Endothelial cell of umbilical vein (primary cell): ENCODE data around the gene RHEBL1. TPM values are rescaled to one million over a fixed set of nuclear protein-coding genes. Genes with fewer than 3 reads are reported as not detected.

Experiments used
- BruUV-seq: library from RNA; stranded (reverse); fragments of 400-500 nt; replicated peaks from 2 replicates; lab custom pipeline; 2021; lab: Mats Ljungman, UMichigan
- CTCF ChIA-PET: fragments of 300-600, 350-600 bp; sonication (Branson Sonifier 250); formaldehyde crosslinking; loops from one replicate; lab custom pipeline; 2021; ENCODE audit warnings: antibody characterized with exemption, inconsistent platforms; lab: Charles Lee
- POLR2A ChIA-PET: fragments of 300-600, 350-600 bp; sonication (Branson Sonifier 250); formaldehyde crosslinking; loops from one replicate; lab custom pipeline; 2021; ENCODE audit warnings: antibody characterized with exemption, inconsistent platforms; lab: Charles Lee
- DNase-seq: peaks from one replicate; pipeline ENCODE4 v3.0.0-alpha.2; 2011; ENCODE audit warnings: low read depth, low spot score
- FAIRE-seq: peaks from 2 replicates; lab custom pipeline; 2011; peaks lifted over from hg19 to GRCh38; lab: Jason Lieb, UNC
- H2AFZ ChIP-seq: 2 replicates; pipeline ENCODE4 v1.6.0; 2012; ENCODE audit warnings: low read depth, low read length, control low read depth, inconsistent platforms
- H3K27ac ChIP-seq: 2 replicates; pipeline ENCODE4 v1.5.1; 2011; ENCODE audit warnings: low read depth, mild to moderate bottlenecking, control low read depth, low read length, moderate library complexity; ENCODE audit not compliant: insufficient read depth
- H3K27me3 ChIP-seq, 2 experiments: 2 replicates each; pipeline versions ENCODE4 v1.6.0 to v1.6.1; 2011; ENCODE audit warnings: low read length in 2 of 2, mixed read lengths in 1 of 2; ENCODE audit not compliant: control insufficient read depth in 2 of 2, insufficient read depth in 2 of 2
- H3K36me3 ChIP-seq, 2 experiments: 2 replicates in 1 of 2; 3 replicates in 1 of 2; pipeline ENCODE4 v1.5.1; 2011; ENCODE audit warnings: low read length in 2 of 2, mild to moderate bottlenecking in 1 of 2, moderate library complexity in 1 of 2; ENCODE audit not compliant: control insufficient read depth in 2 of 2, insufficient read depth in 2 of 2; ENCODE audit errors: extremely low read depth in 1 of 2
- H3K4me1 ChIP-seq: 3 replicates; pipeline ENCODE4 v1.5.1; 2011; ENCODE audit warnings: mild to moderate bottlenecking, low read length; ENCODE audit not compliant: control insufficient read depth, insufficient read depth; ENCODE audit errors: extremely low read depth
- H3K4me2 ChIP-seq: 2 replicates; pipeline ENCODE4 v1.6.1; 2011; ENCODE audit warnings: low read length, control low read depth, mixed read lengths; ENCODE audit not compliant: insufficient read depth
- H3K4me3 ChIP-seq, 3 experiments: fragments of 200-600 bp in 1 of 3; sonication (generic), shearing (Covaris generic) in 1 of 3; replicated peaks in 1 of 3; 2 replicates each; pipeline ENCODE4 v1.5.1; 2011 to 2016; ENCODE audit warnings: control low read depth in 3 of 3, low read length in 3 of 3, mild to moderate bottlenecking in 2 of 3, inconsistent platforms in 1 of 3, low read depth in 1 of 3, moderate library complexity in 1 of 3; ENCODE audit not compliant: insufficient read depth in 1 of 3
- H3K79me2 ChIP-seq: 2 replicates; pipeline ENCODE4 v1.6.0; 2012; ENCODE audit warnings: low read length, inconsistent platforms; ENCODE audit not compliant: control insufficient read depth, insufficient read depth
- H3K9ac ChIP-seq: replicated peaks from 2 replicates; pipeline ENCODE3; 2011; ENCODE audit warnings: low read length, control low read depth; ENCODE audit not compliant: insufficient read depth; ENCODE audit errors: extremely low read depth
- H3K9me1 ChIP-seq: replicated peaks from 3 replicates; pipeline ENCODE4 v1.6.0; 2011; ENCODE audit warnings: mild to moderate bottlenecking, low read length; ENCODE audit not compliant: control insufficient read depth, insufficient read depth; ENCODE audit errors: extremely low read depth
- H3K9me3 ChIP-seq: replicated peaks from 2 replicates; pipeline ENCODE4 v1.5.1; 2012; ENCODE audit warnings: low read length, inconsistent platforms; ENCODE audit not compliant: control insufficient read depth, insufficient read depth
- H4K20me1 ChIP-seq: replicated peaks from 2 replicates; pipeline ENCODE3; 2011; ENCODE audit warnings: mild to moderate bottlenecking, low read length; ENCODE audit not compliant: control insufficient read depth, insufficient read depth; ENCODE audit errors: extremely low read depth
- CTCF ChIP-seq, 2 donors: IDR thresholded peaks; 1 replicate in 1 of 2; 2 replicates in 1 of 2; pipeline ENCODE4 v1.5.1; 2011; ENCODE audit warnings: low read length in 2 of 2, mild to moderate bottlenecking in 2 of 2, moderate library complexity in 2 of 2, control low read depth in 1 of 2, inconsistent platforms in 1 of 2, low read depth in 1 of 2; ENCODE audit not compliant: insufficient read depth in 1 of 2; ENCODE audit errors: extremely low read depth in 1 of 2
- EZH2 ChIP-seq: IDR thresholded peaks from 2 replicates; pipeline ENCODE4 v1.6.1; 2012; ENCODE audit warnings: borderline replicate concordance, low read depth, mild to moderate bottlenecking, moderate library complexity, low read length, inconsistent platforms; ENCODE audit not compliant: severe bottlenecking
- FOS ChIP-seq: IDR thresholded peaks from 2 replicates; pipeline ENCODE4 v1.6.1; 2011; ENCODE audit warnings: mild to moderate bottlenecking, low read length, moderate library complexity, borderline replicate concordance; ENCODE audit not compliant: insufficient read depth
- GATA2 ChIP-seq: IDR thresholded peaks from 2 replicates; pipeline ENCODE4 v1.7.0; 2011; ENCODE audit warnings: low read depth, mild to moderate bottlenecking, moderate library complexity, mixed read lengths, low read length; ENCODE audit not compliant: insufficient read length, insufficient read depth
- JUN ChIP-seq: IDR thresholded peaks from 2 replicates; pipeline ENCODE4 v1.6.1; 2011; ENCODE audit warnings: borderline replicate concordance, low read depth; ENCODE audit not compliant: insufficient read length, insufficient read depth
- MAX ChIP-seq: IDR thresholded peaks from 2 replicates; pipeline ENCODE4 v1.6.1; 2011; ENCODE audit not compliant: insufficient read depth, insufficient read length
- MYC ChIP-seq: IDR thresholded peaks from one replicate; pipeline ENCODE4 v1.6.1; 2011; ENCODE audit warnings: mild to moderate bottlenecking, low read depth, low read length
- POLR2A ChIP-seq: IDR thresholded peaks from 2 replicates; pipeline ENCODE4 v1.6.1; 2012; ENCODE audit warnings: low read depth, mild to moderate bottlenecking, control low read depth, low read length
- POLR2AphosphoS5 ChIP-seq: IDR thresholded peaks from 2 replicates; pipeline ENCODE4 v1.6.1; 2012; ENCODE audit warnings: low read depth, mild to moderate bottlenecking, control low read depth, low read length, moderate library complexity; ENCODE audit not compliant: insufficient read depth
- dilution Hi-C: fragments of 300-500 bp; cut with MboI; formaldehyde crosslinking; loops from one replicate; pipeline ENCODE4 v1.15.0; 2019; ENCODE audit warnings: low sequenced_read_pairs; ENCODE audit not compliant: extremely low pct_ligation_motif_present
- intact Hi-C: fragments of 100-400 bp; cut with micrococcal nuclease; formaldehyde crosslinking; loops from one replicate; pipeline ENCODE4 v1.10.0; 2022
- polyA plus RNA-seq, 4 experiments: library from polyadenylated mRNA; depleted of rRNA in 3 of 4; stranded (reverse) in 3 of 4; unstranded in 1 of 4; fragments of >200 nt; gene quantifications; 2 replicates each; pipeline versions ENCODE4 v1.2.1 to v1.2.3, GENCODE V29; 2011 to 2012; ENCODE audit warnings: missing spikeins in 1 of 4
- total RNA-seq: library from RNA; stranded (reverse); gene quantifications from 2 replicates; pipeline ENCODE4 v1.2.3, GENCODE V29; 2021

RHEBL1 gene
- total and polyA plus RNA-seq, 2 donors (not counting 3 experiments of a cell fraction or from before 2014, with no cell fraction given): 2.6 to 2.7 TPM

DNA sequence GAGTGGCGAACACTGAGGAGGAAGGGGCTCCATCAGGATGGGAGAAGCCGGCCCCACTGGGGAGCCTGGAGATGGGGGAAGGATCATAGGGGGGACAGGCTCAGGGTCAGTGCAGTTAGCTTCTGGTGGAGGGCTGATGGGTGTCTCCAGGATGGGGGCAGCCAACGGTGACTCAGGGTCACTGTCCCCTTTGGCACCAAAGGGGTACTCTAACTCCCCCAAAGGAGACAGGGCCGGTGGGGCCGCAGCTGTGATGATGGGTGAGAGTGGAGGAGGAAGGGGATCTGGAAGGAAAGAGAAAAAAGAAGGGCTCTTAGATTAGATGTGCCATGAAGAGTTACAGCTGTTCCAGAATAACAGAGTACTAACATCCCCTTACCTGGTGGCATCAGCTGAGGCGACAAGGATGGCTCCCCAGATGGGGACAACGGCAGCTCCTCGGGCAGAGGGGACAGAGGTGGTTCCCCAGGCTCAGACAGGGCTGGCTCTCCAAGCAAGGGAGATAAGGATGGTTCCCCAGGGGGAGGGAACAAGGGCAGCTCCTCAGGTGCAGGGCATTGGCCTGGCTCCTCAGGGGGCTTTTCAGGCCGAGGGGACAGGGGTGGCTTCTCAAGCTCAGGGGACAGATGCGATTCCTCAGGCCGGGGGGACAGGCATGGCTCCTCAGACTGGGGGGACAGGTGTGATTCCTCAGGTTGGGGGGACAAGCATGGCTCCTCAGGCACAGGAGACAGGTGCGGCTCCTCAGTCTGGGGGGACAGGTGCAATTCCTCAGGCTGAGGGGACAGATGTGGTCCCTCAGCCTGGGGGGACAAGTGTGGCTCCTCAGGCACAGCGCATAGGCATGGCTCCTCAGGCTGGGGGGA lies 19.0 kb downstream of the RHEBL1 start:
- no peak for FAIRE-seq
- POLR2A ChIA-PET: interaction anchor here (0.6 kb wide), 1 partner anchor 84 kb away, joined by 5 read pairs; no protein-coding TSS in a partner anchor
- H3K9ac ChIP-seq: no peak overlapping the region

More for the DNA sequence above, 19.0 kb downstream of the RHEBL1 start:
- Histone ChIP-seq H4K20me1 (peaks cover 2% of the 10 kb centered on the region), H3K9me3 (no peaks in the 10 kb centered on the region), H3K4me2 (no peak overlapping the region), H2AFZ (no peak overlapping the region), H3K4me3 (no peak overlapping the region), H3K27me3 (no peaks in the 10 kb centered on the region), H3K4me1 (peaks cover 10% of the 10 kb centered on the region), H3K36me3 (peaks cover 47 to 87% of the 10 kb centered on the region in 2 experiments), H3K9me1 (no peaks in the 10 kb centered on the region), H3K27ac (no peak overlapping the region), H3K79me2 (peaks cover 48% of the 10 kb centered on the region)
- CTCF ChIA-PET: no interaction called here
- intact Hi-C loops: no loop called here
- no peak for TF ChIP-seq FOS
- no peak for TF ChIP-seq POLR2AphosphoS5
- TF ChIP-seq POLR2A: no peak
- TF ChIP-seq EZH2: no peak
- TF ChIP-seq MYC: no peak
- no peak for TF ChIP-seq GATA2
- no peak for TF ChIP-seq MAX
- no peak for TF ChIP-seq JUN
- TF ChIP-seq CTCF (IDR thresholded peaks at IDR 0.05; ENCODE audit: extremely low read depth in 1 of 2, insufficient read depth in 1 of 2, low read depth in 1 of 2, low read length in 2 of 2): no peak
- no TSS peak for BruUV-seq
- dilution Hi-C loops: no loop called here
- no peak for DNase-seq
